GM12878 (cell line): ENCODE measurements around the gene DCLK2. TPM values are rescaled to one million over a fixed set of nuclear protein-coding genes. Genes with fewer than 3 reads are reported as not detected.

ENCODE experiments used
- ATAC-seq: fragments of 200-7000 bp; cut with Tn5 transposase; 3 replicates; pipeline ENCODE4 v1.9.1; 2020; ENCODE audit warnings: mild to moderate bottlenecking, moderate library complexity
- BruUV-seq: library from RNA; stranded (reverse); fragments of 400-500 nt; replicated peaks from 2 replicates; lab custom pipeline; 2021; lab: Mats Ljungman, UMichigan
- CTCF ChIA-PET: fragments of 300-600 bp; sonication (Branson Sonifier 250); formaldehyde crosslinking; extraction: SDS; loops from one replicate; lab custom pipeline; 2021; ENCODE audit warnings: inconsistent platforms; lab: Yijun Ruan, JAX
- POLR2A ChIA-PET: fragments of 350-600 bp; formaldehyde crosslinking; extraction: SDS; loops from one replicate; lab custom pipeline; 2021; ENCODE audit warnings: inconsistent platforms; lab: Charles Lee
- RAD21 ChIA-PET: fragments of 300-600 bp; sonication (Branson Sonifier 250); formaldehyde crosslinking; loops from one replicate; lab custom pipeline; 2023; ENCODE audit warnings: antibody characterized with exemption; ENCODE audit not compliant: unreplicated experiment; lab: Charles Lee
- SMC1A ChIA-PET: fragments of 300-600 bp; sonication (Branson Sonifier 250); formaldehyde crosslinking; loops from one replicate; lab custom pipeline; 2023; ENCODE audit not compliant: unreplicated experiment, uncharacterized antibody; lab: Charles Lee
- DNase-seq: peaks from one replicate; pipeline ENCODE4 v3.0.0-alpha.2; 2011; ENCODE audit warnings: low read depth, low spot score
- FAIRE-seq: peaks from 3 replicates; lab custom pipeline; 2011; peaks lifted over from hg19 to GRCh38; lab: Jason Lieb, UNC
- H2AFZ ChIP-seq: 2 replicates; pipeline ENCODE4 v1.6.0; 2011; ENCODE audit warnings: low read depth, low read length, control low read depth; ENCODE audit not compliant: control insufficient read depth
- H3K27ac ChIP-seq: 2 replicates; pipeline ENCODE4 v1.5.1; 2011; ENCODE audit warnings: control low read depth; ENCODE audit not compliant: control insufficient read depth, insufficient read depth
- H3K27me3 ChIP-seq, 2 experiments: replicated peaks in 1 of 2; 2 replicates each; pipeline versions ENCODE4 v1.6.0 to v1.6.1; 2011; ENCODE audit warnings: low read length in 1 of 2; ENCODE audit not compliant: control insufficient read depth in 2 of 2, insufficient read depth in 2 of 2
- H3K36me3 ChIP-seq, 2 experiments: 2 replicates each; pipeline ENCODE4 v1.5.1; 2011; ENCODE audit warnings: low read length in 1 of 2; ENCODE audit not compliant: control insufficient read depth in 2 of 2, insufficient read depth in 2 of 2
- H3K4me1 ChIP-seq: 2 replicates; pipeline ENCODE4 v1.6.1; 2011; ENCODE audit warnings: mild to moderate bottlenecking, low read length, moderate library complexity, mixed read lengths; ENCODE audit not compliant: control insufficient read depth, insufficient read depth
- H3K4me2 ChIP-seq: 2 replicates; pipeline ENCODE4 v1.6.0; 2011; ENCODE audit warnings: control low read depth; ENCODE audit not compliant: control insufficient read depth, insufficient read depth
- H3K4me3 ChIP-seq: fragments of 200-600 bp; sonication (generic); 2 replicates; pipeline ENCODE4 v1.5.1; 2016
- H3K79me2 ChIP-seq: 2 replicates; pipeline ENCODE4 v1.6.0; 2011; ENCODE audit warnings: low read length; ENCODE audit not compliant: control insufficient read depth, insufficient read depth
- H3K9ac ChIP-seq: 2 replicates; pipeline ENCODE4 v1.8.0; 2011; ENCODE audit warnings: low read length, control low read depth, mixed read lengths; ENCODE audit not compliant: control insufficient read depth, insufficient read depth
- H3K9me3 ChIP-seq: replicated peaks from 3 replicates; pipeline ENCODE4 v1.5.1; 2011; ENCODE audit warnings: mild to moderate bottlenecking, low read length; ENCODE audit not compliant: control insufficient read depth, insufficient read depth
- H4K20me1 ChIP-seq: 2 replicates; pipeline ENCODE4 v1.6.0; 2011; ENCODE audit not compliant: control insufficient read depth, insufficient read depth
- BCL11A ChIP-seq: IDR thresholded peaks from 2 replicates; pipeline ENCODE4 v1.6.1; 2011; ENCODE audit warnings: low read depth, low read length
- BMI1 ChIP-seq: fragments of 450-650 bp; IDR thresholded peaks from 2 replicates; pipeline ENCODE4 v1.6.1; 2016; ENCODE audit warnings: mild to moderate bottlenecking, moderate library complexity, borderline replicate concordance
- CBFB ChIP-seq: IDR thresholded peaks from 2 replicates; pipeline ENCODE4 v1.6.1; 2016; ENCODE audit warnings: antibody characterized with exemption, low read depth
- CHD4 ChIP-seq: fragments of 200-600 bp; sonication (generic); IDR thresholded peaks from 2 replicates; pipeline ENCODE4 v1.6.1; 2016; ENCODE audit warnings: mild to moderate bottlenecking
- EGR1 ChIP-seq, 2 experiments: IDR thresholded peaks; 1 replicate in 1 of 2; 2 replicates in 1 of 2; pipeline ENCODE4 v1.6.1; 2011 to 2012; ENCODE audit warnings: low read depth in 2 of 2, low read length in 2 of 2, borderline replicate concordance in 1 of 2, mild to moderate bottlenecking in 1 of 2, moderate library complexity in 1 of 2
- GABPA ChIP-seq: IDR thresholded peaks from 2 replicates; pipeline ENCODE4 v1.6.1; 2014; ENCODE audit warnings: antibody characterized with exemption, low read depth, mild to moderate bottlenecking, inconsistent platforms
- GATAD2B ChIP-seq: fragments of 450-650 bp; conservative IDR thresholded peaks from 2 replicates; pipeline ENCODE4 v1.6.1; 2017; ENCODE audit warnings: low read depth, mild to moderate bottlenecking, moderate library complexity
- HCFC1 ChIP-seq: fragments of 150-350 bp; IDR thresholded peaks from 2 replicates; pipeline ENCODE4 v1.6.1; 2014; ENCODE audit warnings: low read length
- IRF3 ChIP-seq: fragments of 450-650 bp; IDR thresholded peaks from 2 replicates; pipeline ENCODE4 v1.6.1; 2014; ENCODE audit warnings: mild to moderate bottlenecking
- JUND ChIP-seq: IDR thresholded peaks from 2 replicates; pipeline ENCODE4 v1.6.1; 2012; ENCODE audit warnings: low read depth, mild to moderate bottlenecking, low read length, improper control_type of control experiment, moderate library complexity
- MYC ChIP-seq: IDR thresholded peaks from 2 replicates; pipeline ENCODE4 v1.6.1; 2011; ENCODE audit warnings: mild to moderate bottlenecking, low read length, moderate library complexity, inconsistent platforms; ENCODE audit not compliant: insufficient read depth, insufficient replicate concordance, insufficient read length, severe bottlenecking
- NBN ChIP-seq: fragments of 450-650 bp; IDR thresholded peaks from 2 replicates; pipeline ENCODE4 v1.6.1; 2016
- NFYB ChIP-seq: IDR thresholded peaks from 2 replicates; pipeline ENCODE4 v1.6.1; 2011; ENCODE audit warnings: low read depth, mild to moderate bottlenecking, low read length, improper control_type of control experiment, moderate library complexity; ENCODE audit not compliant: insufficient read depth
- NR2C1 ChIP-seq: fragments of 450-650 bp; IDR thresholded peaks from 2 replicates; pipeline ENCODE4 v1.6.1; 2017; ENCODE audit warnings: antibody characterized with exemption, mild to moderate bottlenecking, moderate library complexity
- PAX8 ChIP-seq: fragments of 450-650 bp; IDR thresholded peaks from 2 replicates; pipeline ENCODE4 v1.6.1; 2017; ENCODE audit warnings: mild to moderate bottlenecking, moderate library complexity
- PML ChIP-seq: IDR thresholded peaks from 2 replicates; pipeline ENCODE4 v1.6.1; 2012; ENCODE audit warnings: low read length, inconsistent platforms
- RB1 ChIP-seq: fragments of 450-650 bp; formaldehyde crosslinking; IDR thresholded peaks from 2 replicates; pipeline ENCODE4 v1.6.1; 2017; ENCODE audit warnings: mild to moderate bottlenecking, borderline replicate concordance
- RCOR1 ChIP-seq: conservative IDR thresholded peaks from 2 replicates; pipeline ENCODE4 v1.6.1; 2012; ENCODE audit warnings: low read depth, low read length, improper control_type of control experiment
- SPI1 ChIP-seq: IDR thresholded peaks from 2 replicates; pipeline ENCODE4 v1.6.1; 2011; ENCODE audit warnings: low read depth, mild to moderate bottlenecking, low read length, moderate library complexity, borderline replicate concordance; ENCODE audit not compliant: insufficient read depth
- SUZ12 ChIP-seq: fragments of 200-600 bp; sonication (generic); IDR thresholded peaks from one replicate; pipeline ENCODE4 v1.6.1; 2018; ENCODE audit warnings: antibody characterized with exemption, mild to moderate bottlenecking; ENCODE audit not compliant: unreplicated experiment
- ZBED1 ChIP-seq: IDR thresholded peaks from 2 replicates; pipeline ENCODE4 v1.6.1; 2016; ENCODE audit warnings: borderline replicate concordance
- WGBS: methylation state at CpG from one replicate; pipeline ENCODE4 v1.1.6; 2016; ENCODE audit warnings: low lambda C conversion rate; ENCODE audit not compliant: insufficient replicate concordance, insufficient coverage; ENCODE audit errors: missing lambda C conversion rate; 5-methylcytosine and 5-hydroxymethylcytosine counted together
- in situ Hi-C: fragments of 300-500 bp; cut with MboI; formaldehyde crosslinking; loops from 9 replicates; pipeline ENCODE4 v1.14.3; 2018; ENCODE audit warnings: mixed read lengths
- intact Hi-C: fragments of 100-400 bp; cut with micrococcal nuclease; formaldehyde crosslinking; loops from one replicate; pipeline ENCODE4 v1.14.2; 2022; ENCODE audit not compliant: unreplicated experiment
- polyA plus RNA-seq, 11 experiments: library from polyadenylated mRNA; depleted of rRNA in 4 of 11; unstranded in 6 of 11; stranded (reverse) in 5 of 11; fragments of >200 nt; fragmentation: Nextera tagmentation in 4 of 11; fragmentation: Illumina TruSeq in 1 of 11; extraction: Ambion mirVana in 4 of 11; extraction: Trizol in 1 of 11; gene quantifications; 1 replicate in 1 of 11; 2 replicates in 10 of 11; pipeline versions ENCODE4 v1.2.1 to v1.2.3, GENCODE V29; 2011 to 2016; ENCODE audit warnings: inconsistent platforms in 2 of 11, missing spikeins in 2 of 11, low read depth in 1 of 11
- total RNA-seq, 4 experiments: library from RNA; depleted of rRNA in 3 of 4; stranded (reverse); fragments of >200 nt in 3 of 4; fragmentation: Illumina TruSeq in 1 of 4; extraction: Trizol in 1 of 4; gene quantifications; 2 replicates each; pipeline versions ENCODE4 v1.2.1 to v1.2.3, GENCODE V29; 2013 to 2021
- TF ChIP-seq, protein P1 (sequence below), 3 experiments: IDR thresholded peaks in 2 of 3; conservative IDR thresholded peaks in 1 of 3; 2 replicates each; pipeline ENCODE4 v1.5.1; 2011; ENCODE audit warnings: low read depth in 3 of 3, low read length in 3 of 3, mild to moderate bottlenecking in 3 of 3, control low read depth in 2 of 3, moderate library complexity in 2 of 3, inconsistent platforms in 1 of 3, mixed read lengths in 1 of 3; ENCODE audit not compliant: control insufficient read depth in 2 of 3, insufficient read depth in 1 of 3; ENCODE audit errors: extremely low read depth in 1 of 3

Gene DCLK2
- total and polyA plus RNA-seq, 10 of the 15 experiments (the other 5 are each of a cell fraction or from before 2014, with no cell fraction given): not detected

DNA sequence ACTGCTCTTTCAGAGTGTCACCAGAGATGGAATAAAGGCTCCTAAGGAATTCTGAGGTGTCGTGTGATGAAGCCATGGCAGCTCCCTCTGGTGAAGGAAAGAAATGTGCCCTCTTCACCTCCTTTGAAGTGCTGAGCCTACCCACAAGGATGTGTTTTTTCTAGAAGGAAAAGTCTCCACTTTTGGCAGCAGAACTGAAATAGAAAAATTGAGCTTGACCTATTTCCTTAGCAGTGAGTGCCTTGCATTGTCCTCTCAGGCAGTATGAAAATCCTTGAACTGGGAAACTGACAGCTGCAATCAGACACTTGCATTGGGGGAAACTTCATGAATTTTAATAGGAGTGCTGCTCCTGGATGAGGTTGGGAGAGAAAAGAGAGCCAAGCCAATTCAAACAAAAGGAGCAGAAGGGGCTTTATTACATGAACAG is 95.2 kb downstream of the DCLK2 start (continued):
- TF ChIP-seq, protein P1, sequence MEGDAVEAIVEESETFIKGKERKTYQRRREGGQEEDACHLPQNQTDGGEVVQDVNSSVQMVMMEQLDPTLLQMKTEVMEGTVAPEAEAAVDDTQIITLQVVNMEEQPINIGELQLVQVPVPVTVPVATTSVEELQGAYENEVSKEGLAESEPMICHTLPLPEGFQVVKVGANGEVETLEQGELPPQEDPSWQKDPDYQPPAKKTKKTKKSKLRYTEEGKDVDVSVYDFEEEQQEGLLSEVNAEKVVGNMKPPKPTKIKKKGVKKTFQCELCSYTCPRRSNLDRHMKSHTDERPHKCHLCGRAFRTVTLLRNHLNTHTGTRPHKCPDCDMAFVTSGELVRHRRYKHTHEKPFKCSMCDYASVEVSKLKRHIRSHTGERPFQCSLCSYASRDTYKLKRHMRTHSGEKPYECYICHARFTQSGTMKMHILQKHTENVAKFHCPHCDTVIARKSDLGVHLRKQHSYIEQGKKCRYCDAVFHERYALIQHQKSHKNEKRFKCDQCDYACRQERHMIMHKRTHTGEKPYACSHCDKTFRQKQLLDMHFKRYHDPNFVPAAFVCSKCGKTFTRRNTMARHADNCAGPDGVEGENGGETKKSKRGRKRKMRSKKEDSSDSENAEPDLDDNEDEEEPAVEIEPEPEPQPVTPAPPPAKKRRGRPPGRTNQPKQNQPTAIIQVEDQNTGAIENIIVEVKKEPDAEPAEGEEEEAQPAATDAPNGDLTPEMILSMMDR (IDR thresholded peaks at IDR 0.05 in 2 of 3, conservative IDR thresholded peaks at IDR 0.05 in 1 of 3; ENCODE audit: control insufficient read depth in 2 of 3, extremely low read depth in 1 of 3, insufficient read depth in 1 of 3, low read depth in 3 of 3, low read length in 3 of 3): no peak
- TF ChIP-seq PML: no peak
- TF ChIP-seq BMI1: no peak
- no peak for TF ChIP-seq GABPA

- POLR2A ChIA-PET: no interaction called here
- ATAC-seq (no peak), FAIRE-seq (no peak), DNase-seq (no peak)
- peaks cover 0 to 4% of the 10 kb centered on the region in 2 experiments; a peak in 2 of 4 replicates for H3K27me3 ChIP-seq
- SMC1A ChIA-PET: interaction anchor here (0.7 kb wide), 1 partner anchor 10 kb away, joined by 3 read pairs; no protein-coding TSS in a partner anchor
- CTCF ChIA-PET: no interaction called here
- no peaks in the 10 kb centered on the region for H3K36me3 ChIP-seq
- RAD21 ChIA-PET: no interaction called here
- no peaks in the 10 kb centered on the region for H3K4me1 ChIP-seq
- no peaks in the 10 kb centered on the region for H3K9me3 ChIP-seq
- H2AFZ ChIP-seq: no peak overlapping the region
- BruUV-seq: no TSS peak
- H3K4me2 ChIP-seq: no peak overlapping the region
- WGBS: 34% methylated on average over 5 of the region's 5 CpGs
- intact Hi-C loops: no loop called here
- H3K27ac ChIP-seq: no peak overlapping the region
- no peak overlapping the region for H3K9ac ChIP-seq
- H4K20me1 ChIP-seq: no peaks in the 10 kb centered on the region
- H3K79me2 ChIP-seq: no peaks in the 10 kb centered on the region
- H3K4me3 ChIP-seq: no peak overlapping the region
- in situ Hi-C loops: no loop called here
- TF ChIP-seq CHD4: no peak
- TF ChIP-seq RB1: no peak
- no peak for TF ChIP-seq SUZ12
- no peak for TF ChIP-seq RCOR1
- no peak for TF ChIP-seq HCFC1
- no peak for TF ChIP-seq MYC
- no peak for TF ChIP-seq ZBED1
- TF ChIP-seq JUND: no peak
- TF ChIP-seq PAX8: no peak
- TF ChIP-seq SPI1: no peak
- TF ChIP-seq EGR1 (IDR thresholded peaks at IDR 0.05; ENCODE audit: borderline replicate concordance in 1 of 2, low read depth in 2 of 2, low read length in 2 of 2): no peak
- TF ChIP-seq NBN: no peak
- TF ChIP-seq NR2C1: no peak
- TF ChIP-seq IRF3: no peak
- no peak for TF ChIP-seq CBFB
- TF ChIP-seq GATAD2B: no peak
- TF ChIP-seq NFYB: no peak
- TF ChIP-seq BCL11A: no peak
Measured at GRCh38 chr4:150173982-150174398, 95.7 kb downstream of the DCLK2 start.
